HL-60 (cell line): ENCODE results near the gene LRFN2.

ENCODE experiments used
- DNase-seq, 2 experiments: peaks; one replicate each; pipeline ENCODE4 v3.0.0-alpha.2; 2010 to 2020; ENCODE audit warnings: low read depth in 1 of 2, low spot score in 1 of 2
- H3K27ac ChIP-seq: fragments of 250-450 bp; sonication (Bioruptor Pico); replicated peaks from 2 replicates; pipeline ENCODE4 v1.5.1; 2020; ENCODE audit warnings: mild to moderate bottlenecking, moderate library complexity
- H3K27me3 ChIP-seq: fragments of 250-450 bp; sonication (Bioruptor Pico); 2 replicates; pipeline ENCODE4 v1.5.1; 2021; ENCODE audit warnings: mild to moderate bottlenecking, moderate library complexity; ENCODE audit not compliant: insufficient read depth, poor library complexity, severe bottlenecking
- H3K4me3 ChIP-seq: replicated peaks from 2 replicates; pipeline ENCODE4 v1.5.1; 2011; ENCODE audit warnings: mild to moderate bottlenecking, control low read depth, low read length; ENCODE audit not compliant: insufficient read depth
- CTCF ChIP-seq: IDR thresholded peaks from one replicate; pipeline ENCODE4 v1.5.1; 2011; ENCODE audit warnings: low read length, control low read depth, inconsistent platforms; ENCODE audit not compliant: insufficient read depth
- GABPA ChIP-seq: IDR thresholded peaks from 2 replicates; pipeline ENCODE4 v1.6.1; 2012; ENCODE audit warnings: low read depth
- POLR2AphosphoS5 ChIP-seq: IDR thresholded peaks from 2 replicates; pipeline ENCODE4 v1.6.1; 2012; ENCODE audit warnings: low read depth
- REST ChIP-seq: IDR thresholded peaks from 2 replicates; pipeline ENCODE4 v1.6.1; 2012; ENCODE audit warnings: low read depth; ENCODE audit not compliant: insufficient replicate concordance
- SPI1 ChIP-seq: IDR thresholded peaks from 2 replicates; pipeline ENCODE4 v1.6.1; 2012; ENCODE audit warnings: low read depth, mild to moderate bottlenecking, borderline replicate concordance

The LRFN2 gene

GRCh38 chr6:40391086-40391485, 196.1 kb downstream of the LRFN2 start:
- Histone ChIP-seq H3K4me3 (no peak overlapping the region), H3K27ac (no peak overlapping the region), H3K27me3 (no peaks in the 10 kb centered on the region)
- DNase-seq, result no peak
- no peak for TF ChIP-seq GABPA
- TF ChIP-seq SPI1, result no peak
- no peak for TF ChIP-seq REST
- TF ChIP-seq CTCF, result no peak
- TF ChIP-seq POLR2AphosphoS5, result no peak

GRCh38 chr6:40390144-40390800, 196.9 kb downstream of the LRFN2 start:
- TF ChIP-seq CTCF, result no peak
- TF ChIP-seq POLR2AphosphoS5, result no peak
- TF ChIP-seq SPI1, result no peak
- no peak for TF ChIP-seq REST
- no peak for TF ChIP-seq GABPA
- Histone ChIP-seq H3K27ac (no peak overlapping the region), H3K4me3 (no peak overlapping the region), H3K27me3 (no peaks in the 10 kb centered on the region)
- no peak for DNase-seq

GRCh38 chr6:40389254-40389653, 197.9 kb downstream of the LRFN2 start:
- no peak for TF ChIP-seq POLR2AphosphoS5
- no peak for TF ChIP-seq GABPA
- TF ChIP-seq SPI1, result no peak
- no peak for TF ChIP-seq CTCF
- no peak for TF ChIP-seq REST
- no peak for DNase-seq
- Histone ChIP-seq H3K27me3 (no peaks in the 10 kb centered on the region), H3K27ac (no peak overlapping the region), H3K4me3 (no peak overlapping the region)
